MM.1S (cell line): Measurements from ENCODE around the gene BPI.

ENCODE experiments used
- CTCF ChIP-seq: fragments of 300-600 bp; sonication (generic); IDR thresholded peaks from 2 replicates; pipeline ENCODE4 v1.5.1; 2016; ENCODE audit warnings: antibody characterized with exemption, low read length, mixed read lengths
- EZH2 ChIP-seq: fragments of 300-600 bp; sonication (generic); optimal IDR thresholded peaks from 2 replicates; pipeline ENCODE3; 2017; ENCODE audit warnings: low read depth, mild to moderate bottlenecking, antibody characterized with exemption, low read length, mixed read lengths
- EZH2phosphoT487 ChIP-seq: fragments of 300-600 bp; sonication (generic); IDR thresholded peaks from 2 replicates; pipeline ENCODE4 v1.6.1; 2018; ENCODE audit warnings: antibody characterized with exemption, low read length

DNA sequence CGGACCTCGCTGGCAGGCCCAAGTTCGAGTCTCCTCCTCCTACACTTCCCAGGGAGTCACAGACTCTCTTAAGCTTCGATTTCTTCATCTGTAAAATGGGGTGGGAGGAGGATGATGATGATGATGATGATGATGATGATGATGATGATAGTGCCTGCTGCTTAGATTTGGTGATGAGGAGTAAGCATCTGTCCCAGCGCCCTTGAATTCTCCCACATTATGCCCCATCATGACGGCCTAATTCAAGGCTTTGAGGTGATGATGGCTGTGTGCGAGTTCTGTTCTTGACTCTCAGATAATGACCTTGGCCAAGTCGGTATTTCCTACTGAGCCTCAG lies 42.9 kb upstream of the BPI start:
- TF ChIP-seq CTCF = no peak
- no peak for TF ChIP-seq EZH2phosphoT487
- TF ChIP-seq EZH2 = no peak
